OCI-LY3 (cell line): ENCODE data around the gene CALHM6.
A peak's percentile ranks its signal among the peaks of the same experiment; 100 is the strongest.

Experiments used
- H2AFZ ChIP-seq: fragments of 200-600, 300-600 bp; shearing (Covaris generic); 2 replicates; pipeline ENCODE4 v1.6.0; 2014; ENCODE audit warnings: antibody characterized with exemption, low read depth, low read length
- H3K27ac ChIP-seq: fragments of 200-600, 300-600 bp; sonication (generic); 2 replicates; pipeline ENCODE4 v1.5.1; 2014; ENCODE audit warnings: mild to moderate bottlenecking, low read length, moderate library complexity, mixed read lengths
- H3K27me3 ChIP-seq: fragments of 200-600, 300-600 bp; sonication (generic); 2 replicates; pipeline ENCODE4 v1.6.1; 2014; ENCODE audit warnings: low read depth, low read length, mixed read lengths
- H3K36me3 ChIP-seq: fragments of 200-600, 300-600 bp; sonication (generic); replicated peaks from 2 replicates; pipeline ENCODE3; 2014; ENCODE audit warnings: low read depth, low read length, mixed read lengths
- H3K4me1 ChIP-seq: fragments of 300-600, 200-600 bp; sonication (generic); 2 replicates; pipeline ENCODE4 v1.6.1; 2014; ENCODE audit warnings: low read length, mixed read lengths
- H3K4me2 ChIP-seq: fragments of 200-600, 300-600 bp; sonication (generic); 2 replicates; pipeline ENCODE4 v1.6.1; 2014; ENCODE audit warnings: low read length, mixed read lengths
- H3K4me3 ChIP-seq: fragments of 300-600, 200-600 bp; sonication (generic); 2 replicates; pipeline ENCODE4 v1.5.1; 2014; ENCODE audit warnings: antibody characterized with exemption, mild to moderate bottlenecking, low read length, moderate library complexity
- H3K79me2 ChIP-seq: fragments of 300-600, 200-600 bp; shearing (Covaris generic); 2 replicates; pipeline ENCODE4 v1.6.1; 2014; ENCODE audit warnings: mild to moderate bottlenecking, low read length, mixed read lengths
- H3K9ac ChIP-seq: fragments of 300-600, 200-600 bp; shearing (Covaris generic); 2 replicates; pipeline ENCODE4 v1.6.0; 2014; ENCODE audit warnings: mild to moderate bottlenecking, low read length, moderate library complexity
- H3K9me3 ChIP-seq: fragments of 200-600, 300-600 bp; shearing (Covaris generic); 2 replicates; pipeline ENCODE4 v1.6.1; 2014; ENCODE audit warnings: low read length, mixed read lengths; ENCODE audit not compliant: insufficient read depth
- H4K20me1 ChIP-seq: fragments of 200-600, 300-600 bp; sonication (generic); 2 replicates; pipeline ENCODE4 v1.6.1; 2016; ENCODE audit warnings: low read length, mixed read lengths; ENCODE audit not compliant: insufficient read depth
- EZH2phosphoT487 ChIP-seq: fragments of 200-600 bp; shearing (Covaris generic); IDR thresholded peaks from 2 replicates; pipeline ENCODE4 v1.6.1; 2018; ENCODE audit warnings: antibody characterized with exemption, mixed run types, low read depth
- TF ChIP-seq, protein P1 (sequence below): fragments of 200-600, 300-600 bp; sonication (generic); IDR thresholded peaks from 2 replicates; pipeline ENCODE4 v1.5.1; 2014; ENCODE audit warnings: antibody characterized with exemption, low read length, low read depth

CALHM6 gene

DNA sequence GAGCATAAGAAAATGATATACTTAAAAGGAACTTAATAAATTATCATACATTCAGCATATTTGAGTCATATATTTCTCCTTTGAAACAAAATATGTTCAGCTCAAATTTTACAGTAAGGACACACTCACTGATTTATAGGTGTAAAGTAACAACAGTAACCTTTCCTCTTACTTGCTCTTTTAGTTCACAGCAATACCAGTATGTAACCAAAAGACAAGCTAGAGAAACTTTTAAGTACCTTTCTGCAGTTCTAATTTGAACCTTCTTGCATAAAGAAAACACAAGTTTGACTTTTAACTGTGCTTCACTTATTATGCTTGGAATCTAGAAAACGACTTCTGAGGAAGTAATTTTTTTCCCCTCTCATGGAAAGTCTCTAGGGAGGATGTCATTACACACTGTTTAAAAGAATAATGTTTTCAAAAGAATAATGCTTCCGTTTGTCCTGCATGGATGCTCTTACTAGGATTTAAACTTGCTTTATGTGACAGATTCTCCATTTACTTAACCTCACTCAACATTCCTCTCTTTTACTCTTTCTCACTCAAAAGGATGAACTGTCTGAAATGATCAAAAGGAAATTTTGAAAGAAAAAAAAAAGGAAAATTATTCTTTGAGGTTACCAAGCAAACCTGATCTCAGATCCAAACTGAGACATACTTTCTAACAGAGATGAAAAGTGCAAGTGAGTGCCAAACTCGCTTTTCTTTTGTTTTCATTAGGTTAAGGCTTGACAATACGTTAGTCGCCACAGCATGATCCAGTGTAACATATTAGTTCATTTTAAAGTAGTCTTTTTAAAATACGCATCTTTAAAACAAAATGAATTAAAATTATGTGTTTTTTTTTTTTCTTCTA lies 22.4 kb upstream of the CALHM6 start:
- Histone ChIP-seq H3K4me3 (no peak overlapping the region), H3K36me3 (peaks cover 12% of the 10 kb centered on the region), H3K27ac (no peak overlapping the region), H3K9ac (no peak overlapping the region), H3K4me2 (no peak overlapping the region), H3K4me1 (0 out of 2 replicates have a peak, but pooled peaks cover 8% of the 10 kb centered on the region), H3K27me3 (no peaks in the 10 kb centered on the region), H4K20me1 (no peaks in the 10 kb centered on the region), H3K79me2 (no peaks in the 10 kb centered on the region; the same call in 1 of the 2 replicates), H3K9me3 (no peaks in the 10 kb centered on the region), H2AFZ (no peak overlapping the region)
- no peak for TF ChIP-seq EZH2phosphoT487
- TF ChIP-seq, protein P1, sequence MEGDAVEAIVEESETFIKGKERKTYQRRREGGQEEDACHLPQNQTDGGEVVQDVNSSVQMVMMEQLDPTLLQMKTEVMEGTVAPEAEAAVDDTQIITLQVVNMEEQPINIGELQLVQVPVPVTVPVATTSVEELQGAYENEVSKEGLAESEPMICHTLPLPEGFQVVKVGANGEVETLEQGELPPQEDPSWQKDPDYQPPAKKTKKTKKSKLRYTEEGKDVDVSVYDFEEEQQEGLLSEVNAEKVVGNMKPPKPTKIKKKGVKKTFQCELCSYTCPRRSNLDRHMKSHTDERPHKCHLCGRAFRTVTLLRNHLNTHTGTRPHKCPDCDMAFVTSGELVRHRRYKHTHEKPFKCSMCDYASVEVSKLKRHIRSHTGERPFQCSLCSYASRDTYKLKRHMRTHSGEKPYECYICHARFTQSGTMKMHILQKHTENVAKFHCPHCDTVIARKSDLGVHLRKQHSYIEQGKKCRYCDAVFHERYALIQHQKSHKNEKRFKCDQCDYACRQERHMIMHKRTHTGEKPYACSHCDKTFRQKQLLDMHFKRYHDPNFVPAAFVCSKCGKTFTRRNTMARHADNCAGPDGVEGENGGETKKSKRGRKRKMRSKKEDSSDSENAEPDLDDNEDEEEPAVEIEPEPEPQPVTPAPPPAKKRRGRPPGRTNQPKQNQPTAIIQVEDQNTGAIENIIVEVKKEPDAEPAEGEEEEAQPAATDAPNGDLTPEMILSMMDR: no peak

DNA sequence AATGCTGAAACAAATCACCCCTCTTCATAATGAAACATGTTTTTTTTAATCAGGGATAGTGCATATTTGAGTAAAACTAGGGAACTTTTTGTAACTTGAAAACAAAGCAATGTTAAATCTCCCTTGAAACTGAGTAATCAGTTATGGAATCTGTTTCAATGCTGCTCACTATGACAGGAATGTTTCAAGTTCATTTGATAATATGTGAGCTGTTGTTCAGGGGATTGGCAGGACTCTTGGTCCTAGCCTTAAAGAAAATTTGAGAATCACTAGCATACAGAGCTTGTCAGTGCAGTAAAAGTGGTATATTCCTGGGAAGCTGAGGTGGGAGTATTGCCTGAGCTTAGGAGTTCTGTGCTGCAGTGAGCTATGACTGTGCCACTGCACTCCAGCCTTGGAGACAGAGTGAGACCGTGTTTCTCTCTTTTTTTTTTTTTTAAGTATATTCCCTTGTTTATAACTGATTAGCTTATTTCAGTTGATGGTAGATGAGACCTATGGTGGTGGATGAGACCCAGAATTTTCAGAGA lies 21.6 kb upstream of the CALHM6 start:
- H3K9me3 ChIP-seq: no peaks in the 10 kb centered on the region
- no peak overlapping the region for H3K4me2 ChIP-seq
- no peaks in the 10 kb centered on the region; the same call in 1 of the 2 replicates for H3K79me2 ChIP-seq
- H3K9ac ChIP-seq: no peak overlapping the region
- no peak overlapping the region for H3K4me3 ChIP-seq
- H2AFZ ChIP-seq: no peak overlapping the region
- no peak overlapping the region for H3K27ac ChIP-seq
- H4K20me1 ChIP-seq: no peaks in the 10 kb centered on the region
- H3K27me3 ChIP-seq: no peaks in the 10 kb centered on the region
- no peak for TF ChIP-seq EZH2phosphoT487
- TF ChIP-seq, protein P1: no peak
- H3K4me1 ChIP-seq: 0 out of 2 replicates have a peak, but pooled peaks cover 8% of the 10 kb centered on the region
- H3K36me3 ChIP-seq: peaks cover 6% of the 10 kb centered on the region

DNA sequence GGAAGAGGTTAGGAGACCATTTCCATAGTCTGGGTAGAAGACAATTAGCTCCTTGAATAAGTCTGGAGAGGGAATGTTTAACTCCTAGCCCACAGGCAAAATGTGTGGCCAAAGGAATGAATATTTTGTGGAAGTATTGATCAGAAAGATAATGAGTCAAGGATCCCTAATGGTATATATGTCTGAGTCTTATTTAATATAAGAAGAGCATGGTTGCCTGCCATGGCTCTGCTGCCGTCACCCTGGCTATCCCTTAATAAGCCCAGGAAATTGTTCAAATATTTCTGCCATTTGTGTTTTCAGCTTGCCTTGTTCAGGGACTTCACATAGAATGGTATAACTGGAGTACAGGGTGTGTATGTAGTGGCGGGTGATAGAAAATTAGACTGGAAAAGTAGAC lies 18.1 kb upstream of the CALHM6 start:
- Histone ChIP-seq H3K27me3 (no peaks in the 10 kb centered on the region), H3K4me3 (no peak overlapping the region), H3K79me2 (no peaks in the 10 kb centered on the region; the same call in 1 of the 2 replicates), H3K27ac (no peak overlapping the region), H3K4me1 (peaks cover 31% of the 10 kb centered on the region), H2AFZ (no peak overlapping the region), H3K4me2 (no peak overlapping the region), H3K36me3 (peaks cover 3% of the 10 kb centered on the region), H3K9me3 (no peaks in the 10 kb centered on the region), H3K9ac (no peak overlapping the region), H4K20me1 (no peaks in the 10 kb centered on the region)
- TF ChIP-seq, protein P1: no peak
- no peak for TF ChIP-seq EZH2phosphoT487

GRCh38 chr6:116444092-116444491 lies 17.1 kb upstream of the CALHM6 start:
- TF ChIP-seq EZH2phosphoT487: no peak
- TF ChIP-seq, protein P1: peak; percentile 57
- H3K9me3 ChIP-seq: no peaks in the 10 kb centered on the region
- no peaks in the 10 kb centered on the region for H4K20me1 ChIP-seq
- no peak overlapping the region for H2AFZ ChIP-seq
- H3K4me1 ChIP-seq: peaks cover 28% of the 10 kb centered on the region
- H3K4me2 ChIP-seq: no peak overlapping the region
- H3K36me3 ChIP-seq: no peaks in the 10 kb centered on the region
- no peak overlapping the region for H3K9ac ChIP-seq
- H3K27ac ChIP-seq: no peak overlapping the region
- no peaks in the 10 kb centered on the region for H3K27me3 ChIP-seq
- H3K79me2 ChIP-seq: no peaks in the 10 kb centered on the region; the same call in 1 of the 2 replicates
- H3K4me3 ChIP-seq: no peak overlapping the region
